ENCODE results near the gene MDC1.
"Not testable (repeated sequence)": the region's sequence is repeated elsewhere in the genome, so short reads cannot be mapped to it uniquely, and the experiment has no call there.

MDC1 gene

DNA sequence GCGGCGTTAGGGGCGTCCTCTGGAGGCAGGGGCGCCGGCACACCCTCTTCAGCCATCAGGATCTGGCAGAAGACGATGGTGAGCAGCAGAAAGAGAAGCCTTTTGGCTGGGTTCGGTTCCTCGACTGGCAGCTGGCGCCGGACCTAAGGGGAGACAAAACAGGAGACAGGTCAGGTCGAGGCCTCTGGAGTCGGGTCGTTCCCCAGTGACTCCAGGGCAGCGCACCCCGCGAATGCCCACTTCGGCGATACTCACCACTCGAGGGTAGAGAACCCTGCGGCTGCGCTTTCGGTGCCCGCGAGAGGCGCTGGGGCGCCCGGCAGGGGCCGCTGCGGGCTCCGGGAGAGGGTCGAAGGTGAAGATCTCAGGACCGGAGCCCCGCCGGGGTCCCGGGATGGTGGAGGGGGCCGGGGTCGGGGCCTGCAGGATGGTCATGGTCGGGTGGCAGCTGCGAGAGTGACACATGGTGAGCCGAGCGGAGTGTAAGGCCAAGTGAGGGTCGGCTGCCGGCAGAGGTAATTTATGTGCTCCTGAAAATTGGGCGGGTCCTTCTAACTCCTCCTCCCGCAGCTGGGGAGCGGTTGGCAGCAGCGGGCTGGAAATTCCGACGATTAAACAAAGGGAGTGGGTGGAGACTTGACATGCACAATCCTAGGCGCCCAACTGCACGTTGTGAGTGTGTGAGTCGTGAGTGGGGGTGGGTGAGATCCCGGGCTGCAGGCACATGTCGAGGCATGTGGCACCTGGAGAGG is 27.1 kb upstream of the MDC1 start, which contains the start of gene IER3:
IER3 (minus strand) TSS at position 494 of the 752 bp plus-strand sequence; CDS start at position 465, 29 bp downstream.
- DNase-seq: no peak

DNA sequence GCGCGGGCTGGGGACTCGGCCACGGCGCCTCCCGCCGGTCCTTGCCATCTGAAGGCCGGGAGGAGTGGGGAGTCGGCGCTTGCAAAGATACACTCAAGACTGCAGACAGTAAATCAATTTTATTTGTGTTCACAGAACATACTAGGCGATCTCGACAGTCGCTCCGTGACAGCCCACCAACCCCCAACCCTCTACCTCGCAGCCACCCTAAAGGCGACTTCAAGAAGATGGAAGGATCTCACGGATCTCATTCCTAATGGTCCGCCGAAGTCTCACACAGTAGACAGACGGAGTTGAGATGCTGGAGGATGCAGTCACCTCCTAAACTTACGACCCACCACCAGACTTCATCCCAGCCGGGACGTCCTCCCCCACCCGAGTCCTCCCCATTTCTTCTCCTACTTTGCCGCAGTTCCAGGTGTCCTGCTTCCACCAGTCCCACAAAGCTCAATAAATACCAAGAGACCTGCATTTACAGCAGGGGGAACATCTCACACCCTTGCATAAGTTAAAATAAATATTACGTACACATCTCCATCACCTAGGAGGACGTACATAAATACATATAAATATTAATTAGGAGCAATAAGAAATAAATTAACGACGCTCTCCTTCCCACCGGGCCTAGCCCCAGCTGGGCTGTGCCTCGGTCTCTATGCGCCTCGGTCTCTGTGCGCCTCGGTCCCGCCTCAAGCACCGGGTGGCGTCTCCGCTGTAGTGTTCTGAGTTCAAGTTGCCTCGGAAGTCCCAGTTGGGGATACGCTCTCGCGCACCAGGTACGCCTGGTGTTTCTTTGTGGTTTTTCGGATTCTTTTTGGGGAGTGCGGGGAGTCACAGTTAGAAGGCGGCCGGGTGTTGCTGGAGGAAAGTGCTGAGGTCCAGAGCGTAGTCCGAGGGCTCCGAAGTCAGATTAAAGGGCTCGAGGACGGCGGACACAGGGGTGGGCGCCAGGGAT is 26.3 kb upstream of the MDC1 start:
- no peak for DNase-seq

DNA sequence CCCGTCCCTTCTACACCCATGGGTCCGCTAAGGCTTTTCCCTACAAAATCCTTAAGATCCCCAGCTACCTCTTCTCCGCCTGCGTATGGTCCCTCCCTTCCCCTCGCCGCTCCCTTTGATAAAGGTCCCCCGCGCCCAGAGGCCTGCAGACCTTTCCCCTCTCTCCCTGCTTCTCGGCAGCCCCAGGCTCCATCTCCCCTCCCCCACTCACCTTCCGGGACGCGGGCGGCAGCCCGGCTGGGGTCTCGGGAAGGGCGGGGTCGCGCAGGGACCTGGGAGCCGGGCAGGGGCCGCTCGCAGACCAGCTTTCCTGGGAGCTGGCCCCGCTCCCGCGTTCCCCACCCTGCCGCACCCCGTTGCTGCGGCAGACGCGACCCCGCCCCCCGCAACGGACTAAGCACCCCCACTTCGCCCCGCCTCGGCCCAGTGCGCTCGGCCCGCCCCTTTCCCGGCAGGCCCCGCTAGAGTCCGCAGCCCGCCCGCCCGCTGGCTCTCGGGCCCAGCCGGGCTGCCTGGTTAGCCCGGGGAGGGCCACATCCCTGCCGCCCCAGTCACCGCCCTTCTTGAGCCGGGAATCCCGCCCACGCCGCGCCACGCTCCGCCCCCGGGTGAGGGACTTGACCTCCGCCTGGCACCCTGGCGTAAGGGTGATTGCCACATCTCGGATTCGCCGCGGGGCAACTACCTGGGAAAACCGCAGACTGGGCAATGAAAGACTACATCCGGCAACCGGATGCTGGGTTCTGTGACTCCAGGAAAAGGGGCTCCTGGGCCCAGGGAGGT is 25.4 kb upstream of the MDC1 start, which contains the start of gene FLOT1:
FLOT1 (minus strand) TSS at position 372 of the 783 bp plus-strand sequence. CDS start 498 bp downstream, outside the sequence.
- DNase-seq: no peak

DNA sequence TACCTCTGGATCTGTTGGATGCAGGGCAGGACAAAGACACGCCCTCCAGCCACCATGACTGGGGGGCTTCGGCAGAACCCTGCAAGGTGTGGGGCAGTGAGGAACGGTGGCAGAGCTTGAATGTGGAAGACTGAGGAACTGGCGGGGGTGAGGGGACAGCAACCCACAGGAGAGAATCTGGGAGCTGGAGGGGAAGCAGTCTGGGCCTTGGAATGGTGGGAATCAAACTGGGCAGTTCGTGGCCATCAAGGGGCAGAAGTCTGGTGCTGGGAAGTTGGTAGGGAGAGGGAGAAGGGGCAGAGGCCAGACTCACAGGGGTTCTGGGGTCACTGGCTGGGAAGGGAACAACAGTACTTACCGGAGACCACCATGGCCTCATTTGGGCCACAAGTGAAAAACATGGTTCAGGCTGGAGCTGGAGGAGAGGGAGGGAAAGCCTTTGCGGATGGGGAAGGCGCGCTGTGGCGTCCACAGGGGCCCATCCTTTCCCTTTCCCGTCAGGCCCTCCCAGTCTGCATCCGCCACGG is 24.8 kb upstream of the MDC1 start:
- no peak for DNase-seq

DNA sequence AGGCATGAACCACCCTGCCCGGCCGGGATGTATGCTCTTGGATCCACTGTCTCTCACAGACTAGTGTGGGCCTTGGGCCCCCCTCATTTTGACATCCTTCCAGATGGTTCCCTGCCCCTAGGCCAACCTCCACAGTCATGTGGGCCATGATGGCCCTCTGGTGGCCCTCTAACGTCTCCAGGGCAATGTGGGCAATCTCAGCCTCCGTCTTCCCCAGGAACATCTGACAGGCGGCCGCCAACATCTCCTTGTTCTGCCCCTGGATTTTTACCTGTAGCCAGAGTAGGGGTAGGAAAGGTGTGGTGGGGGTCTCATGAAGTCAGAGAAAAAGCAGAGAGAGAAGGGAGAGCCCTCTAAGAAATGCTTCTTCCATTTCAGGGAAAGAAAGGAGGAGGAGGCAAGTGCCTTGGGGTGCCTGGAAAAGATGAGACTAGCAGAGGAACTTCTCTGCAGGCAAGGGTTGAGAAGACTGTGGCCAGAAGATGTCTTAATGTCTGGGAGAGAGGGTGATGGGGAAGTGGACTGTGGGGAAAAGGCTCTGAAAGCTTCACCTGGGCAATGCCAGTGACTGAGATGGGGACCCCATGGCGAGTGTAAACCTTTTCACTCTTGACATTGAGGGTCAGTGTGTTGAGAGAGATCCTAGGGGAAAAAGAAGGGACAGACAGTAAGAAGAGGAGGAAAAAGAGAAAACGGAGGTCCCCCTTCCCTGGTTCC is 24.1 kb upstream of the MDC1 start:
- no peak for DNase-seq

DNA sequence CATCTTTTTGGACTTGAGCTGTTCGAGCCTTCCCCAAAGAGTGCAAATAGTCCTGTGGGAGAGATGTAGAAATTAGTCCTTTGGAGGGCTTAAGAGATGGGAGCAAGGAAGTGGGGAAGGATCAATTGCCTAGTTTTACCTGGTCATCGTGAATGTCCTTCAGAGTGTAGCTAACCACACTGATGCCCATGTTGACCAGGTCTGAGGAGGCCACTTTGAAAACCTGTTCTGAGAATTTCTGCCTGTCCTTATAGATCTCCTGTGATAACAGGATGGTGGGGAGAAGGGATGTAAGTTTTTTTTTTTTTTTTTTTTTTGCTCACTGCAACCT is 23.4 kb upstream of the MDC1 start:
- no peak for DNase-seq

DNA sequence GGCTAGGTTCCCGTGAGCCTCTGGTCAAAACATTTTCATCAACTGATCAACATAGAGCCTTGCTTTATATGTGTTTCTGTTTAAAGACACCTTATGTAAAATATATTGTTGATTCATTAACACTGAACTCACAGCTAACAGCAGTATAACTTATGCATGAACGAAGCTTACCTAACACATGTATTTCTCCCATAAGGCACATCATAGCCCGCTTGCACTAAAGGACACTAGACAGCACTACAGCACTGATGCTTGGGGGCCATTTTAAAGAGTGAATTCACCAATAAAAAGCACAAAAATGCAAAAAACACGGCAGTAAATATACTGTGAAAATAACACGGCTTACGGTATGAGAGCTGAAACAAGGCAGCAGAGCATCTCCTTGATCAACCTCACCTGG is 21.5 kb upstream of the MDC1 start:
- no peak for DNase-seq

DNA sequence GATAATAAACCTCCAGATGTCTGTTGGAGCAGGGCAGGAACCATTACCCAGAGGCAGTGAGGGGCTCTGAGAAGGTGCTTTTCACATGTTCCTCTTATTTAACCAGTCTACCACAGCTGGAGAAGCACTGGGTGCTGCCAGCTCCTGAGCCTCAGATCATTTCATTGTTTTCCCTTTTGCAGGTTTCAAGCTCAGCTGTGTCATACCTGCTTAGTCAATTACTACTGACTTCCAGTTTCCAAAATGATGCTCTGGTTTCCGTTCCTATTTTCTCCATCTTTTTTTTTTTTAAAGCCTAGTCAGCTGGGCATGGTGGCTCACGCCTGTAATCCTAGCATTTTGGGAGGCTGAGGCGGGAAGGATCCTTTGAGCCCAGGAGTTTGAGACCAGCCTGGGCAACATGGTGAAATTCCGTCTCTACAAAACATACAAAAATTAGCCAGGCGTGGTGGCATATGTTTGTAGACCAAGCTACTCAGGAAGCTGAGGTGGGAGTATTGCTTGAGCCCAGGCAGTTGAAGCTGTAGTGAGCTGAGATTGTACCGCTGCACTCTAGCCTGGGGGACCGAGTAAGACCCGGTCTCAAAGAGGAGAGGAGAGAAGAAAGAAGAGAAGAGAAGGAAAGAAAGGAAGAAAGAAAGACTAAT is 18.7 kb upstream of the MDC1 start:
- DNase-seq: no peak

DNA sequence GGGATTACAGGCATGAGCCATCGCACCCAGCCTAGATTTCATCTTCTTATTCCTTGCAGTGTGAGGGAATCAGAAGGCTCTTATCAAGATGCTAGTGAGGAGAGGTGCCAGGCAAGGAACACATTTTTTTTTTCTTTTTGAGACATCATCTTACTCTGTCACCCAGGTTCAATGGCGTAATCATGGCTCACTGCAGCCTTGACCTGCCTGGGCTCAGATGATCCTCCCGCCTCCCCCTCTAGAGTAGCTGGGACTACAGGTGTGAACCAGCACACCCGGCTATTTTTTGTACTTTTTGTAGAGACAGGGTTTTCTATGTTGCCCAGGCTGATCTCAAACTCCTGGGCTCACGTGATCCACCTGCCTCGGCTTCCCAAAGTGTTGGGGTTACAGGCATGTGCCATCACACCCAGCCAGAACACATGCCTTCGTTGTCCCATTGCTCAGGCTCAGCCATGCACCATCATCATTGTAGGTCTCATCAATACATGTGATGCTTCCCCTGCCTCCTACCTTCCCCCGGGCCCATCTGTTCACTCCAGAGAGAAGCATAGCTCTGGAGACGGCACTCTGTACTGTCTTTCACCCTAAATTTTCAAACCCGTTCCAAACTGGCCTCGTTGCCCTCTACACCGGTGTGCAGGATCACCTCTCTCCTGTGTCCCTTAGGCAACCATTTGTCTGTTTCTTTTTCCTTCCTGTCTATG is 15.3 kb upstream of the MDC1 start:
- DNase-seq: no peak

DNA sequence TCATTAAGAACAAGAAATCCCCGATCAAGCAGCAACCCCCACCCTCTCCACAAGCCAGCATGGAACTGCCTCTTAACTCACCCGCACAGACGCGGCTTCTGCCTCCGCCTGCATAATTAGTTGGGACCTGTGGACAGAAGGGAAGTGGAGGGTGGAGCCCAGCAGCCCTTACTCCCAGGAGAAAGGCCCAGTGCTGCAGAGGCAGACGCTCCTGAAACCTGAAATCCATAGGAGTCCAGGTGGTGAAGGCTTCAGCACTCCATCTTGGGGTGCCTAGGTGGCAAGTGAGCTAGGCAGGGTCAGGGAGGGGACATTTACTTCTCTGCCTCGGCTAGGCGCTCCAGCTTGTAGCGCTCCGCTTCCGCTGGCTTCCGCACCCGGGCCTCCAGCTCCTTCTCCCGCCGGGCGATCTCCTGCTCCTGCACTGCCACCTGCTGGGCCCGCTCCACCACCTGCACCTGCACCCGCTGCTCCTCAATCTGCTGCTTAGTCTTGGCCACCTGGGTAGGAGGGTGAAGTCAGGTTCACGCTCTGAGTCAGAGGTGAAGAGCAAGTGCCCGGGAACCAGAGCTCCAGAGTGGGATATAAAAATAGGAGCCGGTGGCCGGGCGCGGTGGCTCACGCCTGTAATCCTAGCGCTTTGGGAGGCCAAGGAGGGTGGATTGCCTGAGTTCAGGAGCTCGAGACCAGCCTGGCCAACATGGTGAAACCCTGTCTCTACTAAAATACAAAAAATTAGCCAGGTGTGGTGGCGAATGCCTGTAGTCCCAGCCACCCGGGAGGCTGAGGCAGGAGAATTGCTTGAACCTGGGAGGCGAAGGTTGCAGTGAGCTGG is 13.7 kb upstream of the MDC1 start:
- peak; percentile 50 for DNase-seq

DNA sequence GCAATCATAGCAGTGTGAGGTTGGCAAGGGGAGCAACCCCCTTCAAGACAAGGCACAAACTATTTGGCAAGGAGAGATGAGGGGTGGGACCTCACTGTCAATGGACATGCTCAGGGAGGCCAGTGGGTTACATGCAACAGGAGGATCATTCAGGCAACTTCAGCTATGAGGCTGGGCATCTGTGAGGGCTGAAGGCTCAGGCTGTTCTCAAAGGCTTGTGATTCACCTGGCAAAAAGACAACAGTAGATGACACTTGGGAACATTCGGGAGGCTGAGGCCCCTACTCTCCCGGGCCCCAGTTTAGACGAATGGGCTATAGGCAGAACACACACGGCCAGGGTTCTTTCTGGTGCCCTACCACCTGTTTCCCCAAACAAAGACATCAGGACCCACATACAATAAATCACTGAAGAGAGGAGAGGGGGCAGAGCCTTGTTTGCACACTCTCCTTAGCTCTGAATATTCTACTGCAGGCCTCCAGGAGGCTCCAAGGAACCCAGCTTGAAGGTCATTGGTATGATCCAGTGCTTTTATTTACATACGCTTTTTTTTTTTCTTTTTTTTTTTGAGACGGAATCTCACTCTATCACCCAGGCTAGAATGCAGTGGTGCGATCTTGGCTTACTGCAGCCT is 11.0 kb upstream of the MDC1 start:
- no peak for DNase-seq

DNA sequence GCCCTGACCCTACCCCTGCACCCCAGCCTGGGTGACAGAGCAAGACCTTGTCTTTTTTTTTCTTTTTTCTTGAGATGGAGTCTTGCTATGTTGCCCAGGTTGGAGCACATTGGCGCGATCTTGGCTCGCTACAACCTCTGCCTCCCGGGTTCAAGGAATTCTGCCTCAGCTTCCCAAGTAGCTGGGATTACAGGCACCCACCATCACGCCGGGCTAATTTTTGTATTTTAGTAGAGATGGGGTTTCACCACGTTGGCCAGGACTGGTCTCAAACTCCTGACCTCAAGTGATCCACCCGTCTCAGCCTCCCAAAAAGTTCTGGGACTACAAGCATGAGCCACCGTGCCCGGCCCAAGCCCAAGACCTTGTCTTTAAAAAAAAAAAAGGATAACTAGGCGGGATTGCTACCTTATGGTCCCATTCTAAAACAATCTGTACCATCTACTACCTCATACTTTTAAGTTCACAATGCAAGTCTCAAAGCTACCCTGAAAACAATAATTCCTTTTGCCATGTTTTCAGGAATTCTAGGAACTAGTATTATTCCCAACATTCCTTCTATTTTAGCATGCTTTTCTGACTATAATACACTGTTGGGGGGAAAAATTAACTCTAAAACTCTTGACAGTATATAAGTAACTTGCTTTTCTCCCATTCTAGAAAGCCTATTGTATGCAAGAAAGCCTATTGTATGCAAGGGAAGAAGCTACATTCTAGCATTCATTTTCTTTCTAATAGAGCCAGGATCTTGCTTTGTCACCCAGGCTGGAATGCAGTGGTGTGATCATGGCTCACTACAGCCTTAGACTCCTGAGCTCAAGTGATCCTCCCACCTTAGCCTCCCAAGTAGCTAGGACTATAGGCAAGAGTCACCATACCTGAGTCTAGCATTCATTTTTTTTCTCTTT is 9.7 kb upstream of the MDC1 start:
- no peak for DNase-seq

DNA sequence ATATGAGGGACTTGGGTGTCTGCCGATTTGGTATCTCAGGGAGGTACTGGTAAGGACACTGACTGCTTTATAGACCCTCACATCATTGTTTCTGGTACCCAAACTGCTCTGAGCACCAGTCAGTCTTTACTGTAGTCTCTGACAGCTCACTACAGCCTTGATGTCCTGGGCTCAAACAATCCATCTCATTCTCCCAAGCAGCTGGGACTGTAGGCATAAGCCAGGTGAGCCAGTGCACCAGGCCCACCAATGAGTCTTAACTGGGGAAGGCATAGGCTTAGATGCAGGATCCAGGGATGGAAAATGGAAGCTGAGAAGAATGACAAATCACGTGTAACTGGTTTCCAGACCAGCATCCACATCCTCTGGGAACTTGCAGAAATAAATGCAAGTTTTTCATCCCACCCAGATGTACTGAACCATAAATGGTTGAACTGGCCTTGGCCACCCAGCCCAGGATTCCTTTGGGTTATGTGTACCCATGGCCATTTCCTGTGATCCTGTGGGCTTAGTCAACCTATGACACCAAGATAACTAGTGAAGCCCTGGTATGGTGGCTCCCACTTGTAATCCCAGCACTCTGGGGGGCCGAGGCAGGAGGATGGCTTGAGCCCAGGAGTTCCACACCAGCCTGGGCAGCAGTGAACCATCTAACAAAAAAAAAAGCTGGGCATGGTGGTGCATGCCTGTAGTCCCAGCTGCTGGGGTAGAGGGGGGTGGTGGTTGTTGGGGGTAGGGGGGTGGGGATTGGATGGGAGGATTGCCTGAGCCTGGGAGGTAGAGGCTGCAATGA is 8.8 kb upstream of the MDC1 start:
- no peak for DNase-seq

DNA sequence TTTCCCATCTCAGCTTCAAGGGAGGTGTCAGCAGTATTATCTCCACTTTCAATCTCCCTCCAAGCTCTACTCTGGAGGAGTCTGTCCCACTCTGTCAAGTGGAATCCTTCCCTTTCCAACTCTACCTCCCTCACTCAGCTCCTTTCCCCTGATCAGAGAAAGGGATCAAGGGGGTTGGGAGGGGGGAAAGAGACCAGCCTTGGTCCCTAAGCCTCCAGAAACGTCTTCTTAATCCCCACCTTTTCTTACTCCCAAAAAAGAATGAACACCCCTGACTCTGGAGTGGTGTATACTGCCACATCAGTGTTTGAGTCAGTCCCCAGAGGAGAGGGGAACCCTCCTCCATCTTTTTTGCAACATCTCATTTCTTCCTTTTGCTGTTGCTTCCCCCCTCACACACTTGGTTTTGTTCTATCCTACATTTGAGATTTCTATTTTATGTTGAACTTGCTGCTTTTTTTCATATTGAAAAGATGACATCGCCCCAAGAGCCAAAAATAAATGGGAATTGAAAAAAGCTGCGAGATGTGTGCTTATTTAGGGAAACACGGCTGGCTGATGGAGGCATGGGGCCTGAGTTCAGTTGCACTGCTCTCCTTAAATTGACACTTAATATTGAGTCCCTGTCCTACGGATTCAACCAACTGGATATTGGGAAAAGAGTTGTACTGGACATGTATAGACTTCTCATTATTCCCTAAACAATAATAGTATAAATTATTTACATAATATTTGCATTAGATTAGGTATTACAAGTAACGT is 8.0 kb upstream of the MDC1 start:
- DNase-seq: no peak

DNA sequence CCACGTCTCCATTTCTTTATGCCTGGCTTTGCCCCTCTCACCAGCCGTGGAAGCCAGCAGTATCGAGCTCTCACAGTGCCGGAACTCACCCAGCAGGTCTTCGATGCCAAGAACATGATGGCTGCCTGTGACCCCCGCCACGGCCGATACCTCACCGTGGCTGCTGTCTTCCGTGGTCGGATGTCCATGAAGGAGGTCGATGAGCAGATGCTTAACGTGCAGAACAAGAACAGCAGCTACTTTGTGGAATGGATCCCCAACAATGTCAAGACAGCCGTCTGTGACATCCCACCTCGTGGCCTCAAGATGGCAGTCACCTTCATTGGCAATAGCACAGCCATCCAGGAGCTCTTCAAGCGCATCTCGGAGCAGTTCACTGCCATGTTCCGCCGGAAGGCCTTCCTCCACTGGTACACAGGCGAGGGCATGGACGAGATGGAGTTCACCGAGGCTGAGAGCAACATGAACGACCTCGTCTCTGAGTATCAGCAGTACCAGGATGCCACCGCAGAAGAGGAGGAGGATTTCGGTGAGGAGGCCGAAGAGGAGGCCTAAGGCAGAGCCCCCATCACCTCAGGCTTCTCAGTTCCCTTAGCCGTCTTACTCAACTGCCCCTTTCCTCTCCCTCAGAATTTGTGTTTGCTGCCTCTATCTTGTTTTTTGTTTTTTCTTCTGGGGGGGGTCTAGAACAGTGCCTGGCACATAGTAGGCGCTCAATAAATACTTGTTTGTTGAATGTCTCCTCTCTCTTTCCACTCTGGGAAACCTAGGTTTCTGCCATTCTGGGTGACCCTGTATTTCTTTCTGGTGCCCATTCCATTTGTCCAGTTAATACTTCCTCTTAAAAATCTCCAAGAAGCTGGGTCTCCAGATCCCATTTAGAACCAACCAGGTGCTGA is 7.0 kb upstream of the MDC1 start:
- DNase-seq: not testable (repeated sequence)
